K562 (cell line): Measurements from ENCODE around the gene CGB3.

ENCODE experiments used
- CBX5 ChIP-seq: IDR thresholded peaks from 2 replicates; pipeline ENCODE4 v1.6.1; 2014; ENCODE audit warnings: low read depth, borderline replicate concordance
- CEBPB ChIP-seq: fragments of 450-650 bp; IDR thresholded peaks from 2 replicates; pipeline ENCODE4 v1.6.1; 2016; ENCODE audit warnings: missing genetic modification characterization, missing compliant biosample characterization
- EP300 ChIP-seq: IDR thresholded peaks from 2 replicates; pipeline ENCODE4 v1.6.1; 2012; ENCODE audit warnings: low read length, improper control_type of control experiment
- FOSL1 ChIP-seq: fragments of 200-800 bp; sonication (Bioruptor generic); conservative IDR thresholded peaks from 2 replicates; pipeline ENCODE4 v1.6.1; 2016; ENCODE audit warnings: missing genetic modification characterization, missing compliant biosample characterization
- JUN ChIP-seq, 2 experiments: sonication (generic) in 1 of 2; formaldehyde crosslinking in 1 of 2; IDR thresholded peaks; 2 replicates each; pipeline versions ENCODE4 v1.6.1 to v1.8.0; 2012 to 2022; ENCODE audit warnings: borderline replicate concordance in 2 of 2, mild to moderate bottlenecking in 2 of 2, improper control_type of control experiment in 1 of 2, low read depth in 1 of 2, low read length in 1 of 2, missing genetic modification reagents in 1 of 2
- NONO ChIP-seq, 2 experiments: fragments of 200-400 bp in 1 of 2; fragments of 450-650 bp in 1 of 2; formaldehyde crosslinking in 1 of 2; IDR thresholded peaks; 2 replicates each; pipeline ENCODE4 v1.6.1; 2017; ENCODE audit warnings: low read depth in 2 of 2, mild to moderate bottlenecking in 2 of 2, moderate library complexity in 2 of 2, low read length in 1 of 2
- POLR2A ChIP-seq: fragments of 450-650 bp; conservative IDR thresholded peaks from 2 replicates; pipeline ENCODE4 v1.6.1; 2016
- ZNF766 ChIP-seq: fragments of 200-800 bp; sonication (Bioruptor generic); conservative IDR thresholded peaks from 2 replicates; pipeline ENCODE4 v1.6.1; 2016; ENCODE audit warnings: missing genetic modification characterization, missing compliant biosample characterization
- TF ChIP-seq, protein P1 (sequence below): fragments of 450-650 bp; formaldehyde crosslinking; IDR thresholded peaks from 2 replicates; pipeline ENCODE4 v1.4.0; 2020; ENCODE audit warnings: mild to moderate bottlenecking, mixed read lengths
- TF ChIP-seq, protein P2 (sequence below): sonication (generic); formaldehyde crosslinking; IDR thresholded peaks from 2 replicates; pipeline ENCODE4 v1.9.0; 2022; ENCODE audit warnings: mild to moderate bottlenecking, missing genetic modification reagents

DNA sequence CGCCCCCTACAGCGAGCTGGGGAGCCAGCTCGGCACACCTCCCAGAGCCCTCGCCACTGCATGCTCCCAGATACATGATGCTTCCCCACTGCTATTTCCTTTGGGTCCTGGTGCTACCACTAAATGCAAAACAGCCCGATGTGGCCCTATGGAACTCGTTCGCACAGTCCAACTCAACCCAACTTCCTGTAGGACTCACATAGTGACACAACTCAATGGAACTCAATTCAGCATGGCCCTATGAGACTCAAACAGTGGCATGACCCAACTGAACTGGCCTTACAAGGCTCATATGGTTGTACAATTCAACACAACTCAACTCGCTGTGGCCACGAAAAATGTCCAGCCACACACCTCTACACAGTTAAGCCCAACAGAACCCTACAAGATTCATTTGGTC is 44.9 kb upstream of the CGB3 start:
- TF ChIP-seq NONO (IDR thresholded peaks at IDR 0.05; ENCODE audit: low read depth in 2 of 2, low read length in 1 of 2) (no peak), ZNF766 (CRISPR knock-in tag) (no peak), CBX5 (no peak), JUN (IDR thresholded peaks at IDR 0.05; ENCODE audit: borderline replicate concordance, low read depth, low read length) (no peak), JUN (CRISPR knock-in tag; IDR thresholded peaks at IDR 0.05; ENCODE audit: borderline replicate concordance) (no peak), POLR2A (no peak), CEBPB (tag) (no peak), FOSL1 (no peak), EP300 (no peak)
- TF ChIP-seq, protein P1, sequence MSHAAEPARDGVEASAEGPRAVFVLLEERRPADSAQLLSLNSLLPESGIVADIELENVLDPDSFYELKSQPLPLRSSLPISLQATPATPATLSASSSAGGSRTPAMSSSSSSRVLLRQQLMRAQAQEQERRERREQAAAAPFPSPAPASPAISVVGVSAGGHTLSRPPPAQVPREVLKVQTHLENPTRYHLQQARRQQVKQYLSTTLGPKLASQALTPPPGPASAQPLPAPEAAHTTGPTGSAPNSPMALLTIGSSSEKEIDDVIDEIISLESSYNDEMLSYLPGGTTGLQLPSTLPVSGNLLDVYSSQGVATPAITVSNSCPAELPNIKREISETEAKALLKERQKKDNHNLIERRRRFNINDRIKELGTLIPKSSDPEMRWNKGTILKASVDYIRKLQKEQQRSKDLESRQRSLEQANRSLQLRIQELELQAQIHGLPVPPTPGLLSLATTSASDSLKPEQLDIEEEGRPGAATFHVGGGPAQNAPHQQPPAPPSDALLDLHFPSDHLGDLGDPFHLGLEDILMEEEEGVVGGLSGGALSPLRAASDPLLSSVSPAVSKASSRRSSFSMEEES (CRISPR knock-in tag) = no peak
- TF ChIP-seq, protein P2, sequence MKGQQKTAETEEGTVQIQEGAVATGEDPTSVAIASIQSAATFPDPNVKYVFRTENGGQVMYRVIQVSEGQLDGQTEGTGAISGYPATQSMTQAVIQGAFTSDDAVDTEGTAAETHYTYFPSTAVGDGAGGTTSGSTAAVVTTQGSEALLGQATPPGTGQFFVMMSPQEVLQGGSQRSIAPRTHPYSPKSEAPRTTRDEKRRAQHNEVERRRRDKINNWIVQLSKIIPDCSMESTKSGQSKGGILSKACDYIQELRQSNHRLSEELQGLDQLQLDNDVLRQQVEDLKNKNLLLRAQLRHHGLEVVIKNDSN (CRISPR knock-in tag) = no peak
